HG02763 (cell line): ENCODE results near the gene BRME1.
A peak's percentile ranks its signal among the peaks of the same experiment; 100 is the strongest.
"Not testable (repeated sequence)": the region's sequence is repeated elsewhere in the genome, so short reads cannot be mapped to it uniquely, and the experiment has no call there.

Experiments
- ATAC-seq: cut with Tn5 transposase; IDR thresholded peaks from one replicate; pipeline ENCODE4 v1.9.1; 2021; ENCODE audit warnings: mild to moderate bottlenecking, moderate library complexity; ENCODE audit not compliant: unreplicated experiment

Gene BRME1

GRCh38 chr19:13869281-13869680 is 36.6 kb downstream of the BRME1 start:
- ATAC-seq = no peak

- ATAC-seq = no peak
These were observed 37.3 kb downstream of the BRME1 start for GRCh38 chr19:13868663-13869062.

GRCh38 chr19:13866463-13867046 is 39.4 kb downstream of the BRME1 start:
- no peak for ATAC-seq

- no peak for ATAC-seq
These were observed 40.1 kb downstream of the BRME1 start for GRCh38 chr19:13865571-13866462.

- no peak for ATAC-seq
These were observed 41.0 kb downstream of the BRME1 start for GRCh38 chr19:13864667-13865570.

GRCh38 chr19:13864046-13864666 is 41.8 kb downstream of the BRME1 start:
- no peak for ATAC-seq

- ATAC-seq = peak; percentile 67
These were observed 44.0 kb downstream of the BRME1 start for GRCh38 chr19:13861714-13862531.

- peak; percentile 14 for ATAC-seq
These were observed 44.6 kb downstream of the BRME1 start for GRCh38 chr19:13861392-13861713.

- ATAC-seq = no peak
These were observed 45.1 kb downstream of the BRME1 start for GRCh38 chr19:13860679-13861391.

GRCh38 chr19:13859361-13859880 is 46.5 kb downstream of the BRME1 start:
- ATAC-seq = no peak

- no peak for ATAC-seq
These were observed 49.4 kb downstream of the BRME1 start for GRCh38 chr19:13856497-13856896.

GRCh38 chr19:13852171-13852707 is 53.7 kb downstream of the BRME1 start:
- not testable (repeated sequence) for ATAC-seq

GRCh38 chr19:13851734-13852114 is 54.2 kb downstream of the BRME1 start:
- not testable (repeated sequence) for ATAC-seq

- ATAC-seq = no peak
These were observed 54.8 kb downstream of the BRME1 start for GRCh38 chr19:13850910-13851733.

GRCh38 chr19:13849991-13850909 is 55.7 kb downstream of the BRME1 start:
- no peak for ATAC-seq

GRCh38 chr19:13848798-13849676 is 56.9 kb downstream of the BRME1 start:
- no peak for ATAC-seq
